ENCODE results near the gene CAP1. TPM values are rescaled to one million over a fixed set of nuclear protein-coding genes. Genes with fewer than 3 reads are reported as not detected.
"Not testable (repeated sequence)": the region's sequence is repeated elsewhere in the genome, so short reads cannot be mapped to it uniquely, and the experiment has no call there.

Gene CAP1
- total and polyA plus RNA-seq, 3 donors from 2014 or later: 159 to 231 (median 160) TPM

DNA sequence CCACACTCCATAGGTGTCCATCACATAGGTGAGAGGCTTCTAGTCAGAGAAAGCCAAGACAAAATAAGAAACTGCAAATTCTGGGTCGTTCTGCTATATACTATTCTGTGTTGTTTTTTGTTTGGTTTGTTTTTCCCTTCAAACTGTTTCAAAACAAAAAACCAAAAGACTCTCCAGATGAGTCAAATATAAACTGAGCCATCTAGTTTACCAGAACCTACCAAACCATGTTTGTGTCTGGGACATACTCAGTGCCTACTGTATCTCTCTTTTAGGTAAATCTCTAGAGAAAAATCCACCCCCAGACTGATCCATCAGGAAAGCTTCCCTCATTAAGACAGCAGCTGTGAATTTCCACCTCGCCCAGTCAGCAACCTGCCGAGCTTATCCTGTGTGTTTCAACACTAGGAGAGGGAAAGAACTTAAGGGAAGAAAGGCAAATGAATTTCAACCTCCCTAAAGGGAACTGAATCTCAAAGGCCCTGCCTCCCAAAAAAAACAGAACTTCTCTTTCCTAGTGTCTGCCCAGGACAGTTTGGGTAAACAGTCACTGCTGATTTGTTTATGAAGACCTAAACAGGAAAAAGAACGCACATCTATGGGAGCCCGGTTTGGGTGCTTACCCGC lies 39.4 kb downstream of the CAP1 start:
- TF ChIP-seq POLR2A (IDR thresholded peaks at IDR 0.05) (no peak), CTCF (IDR thresholded peaks at IDR 0.05) (no peak)
- intact Hi-C loops (cut with DNase I; ENCODE audit: low total_unique reads): no loop called here
- Histone ChIP-seq H3K27me3 (no peaks in the 10 kb centered on the region), H3K4me1 (peaks cover 8% of the 10 kb centered on the region), H3K36me3 (ENCODE audit: low read depth, missing control alignments) (no peaks in the 10 kb centered on the region), H3K27ac (no peak overlapping the region), H3K4me3 (no peak overlapping the region), H3K9me3 (no peaks in the 10 kb centered on the region)
- DNase-seq: no peak
- WGBS, 2 donors: 81 to 84% methylated on average over 6 of the region's 6 CpGs

DNA sequence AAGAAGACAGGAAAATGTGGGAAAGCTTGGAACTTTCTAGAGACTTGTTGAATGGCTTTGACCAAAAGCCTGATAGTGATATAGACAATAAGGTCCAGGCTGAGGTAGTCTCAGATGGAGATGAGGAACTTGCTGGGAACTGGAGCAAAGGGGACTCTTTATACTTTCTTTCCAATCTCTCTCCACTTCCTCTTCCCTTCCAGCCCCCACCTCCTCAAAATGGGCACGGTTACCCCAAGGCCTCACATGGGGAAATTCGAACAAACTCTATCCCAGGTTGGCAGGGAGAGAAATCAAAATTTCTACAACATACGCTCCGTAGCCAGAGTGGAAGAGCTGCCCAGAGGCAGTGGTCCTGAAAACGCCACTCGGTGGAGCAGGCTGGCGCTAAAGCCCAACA lies 41.3 kb downstream of the CAP1 start:
- no peak for TF ChIP-seq POLR2A (IDR thresholded peaks at IDR 0.05)
- no peaks in the 10 kb centered on the region for H3K27me3 ChIP-seq
- 82 to 84% methylated on average over 7 of the region's 7 CpGs for WGBS, 2 donors
- H3K4me1 ChIP-seq: peaks cover 8% of the 10 kb centered on the region
- no peaks in the 10 kb centered on the region for H3K9me3 ChIP-seq
- H3K27ac ChIP-seq: no peak overlapping the region
- no peaks in the 10 kb centered on the region for H3K36me3 ChIP-seq (ENCODE audit: low read depth, missing control alignments)
- intact Hi-C loops (cut with DNase I; ENCODE audit: low total_unique reads): no loop called here
- no peak for DNase-seq
- no peak overlapping the region for H3K4me3 ChIP-seq

DNA sequence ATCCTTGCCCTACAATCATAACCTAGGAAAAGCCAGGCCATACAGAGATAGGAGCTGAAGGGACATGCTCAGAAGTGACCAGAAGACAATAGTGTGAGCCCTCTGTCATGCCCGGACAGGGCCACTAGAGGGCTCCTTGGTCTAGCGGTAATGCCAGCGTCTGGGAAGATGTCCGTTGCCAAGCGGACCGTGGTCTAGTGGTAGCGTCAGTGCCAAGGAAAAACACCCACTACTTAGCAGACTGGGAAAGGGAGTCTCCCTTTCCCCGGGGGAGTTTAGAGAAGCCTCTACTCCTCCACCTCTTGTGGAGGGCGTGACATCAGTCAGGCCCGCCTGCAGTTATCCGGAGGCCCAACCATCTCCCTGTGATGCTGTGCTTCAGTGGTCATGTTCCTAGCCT lies 44.2 kb downstream of the CAP1 start:
- H3K4me1 ChIP-seq; H3K4me3 ChIP-seq; H3K9me3 ChIP-seq; H3K27me3 ChIP-seq; intact Hi-C loops (cut with DNase I; ENCODE audit: low total_unique reads); H3K36me3 ChIP-seq (ENCODE audit: low read depth, missing control alignments); H3K27ac ChIP-seq: not testable (repeated sequence)
- 28 to 41% methylated on average over 11 of the region's 11 CpGs for WGBS, 2 donors
- DNase-seq: peak; percentile 94
- TF ChIP-seq CTCF (IDR thresholded peaks at IDR 0.05): peak in 2 of 3 experiments; percentile 49 to 67

GRCh38 chr1:40090652-40091355 lies 50.3 kb downstream of the CAP1 start:
- Histone ChIP-seq H3K27ac (no peak overlapping the region), H3K4me1 (no peaks in the 10 kb centered on the region), H3K9me3 (no peaks in the 10 kb centered on the region), H3K27me3 (no peaks in the 10 kb centered on the region), H3K36me3 (ENCODE audit: low read depth, missing control alignments) (no peaks in the 10 kb centered on the region), H3K4me3 (no peak overlapping the region)
- no peak for DNase-seq
- TF ChIP-seq CTCF (IDR thresholded peaks at IDR 0.05) (no peak), POLR2A (IDR thresholded peaks at IDR 0.05) (no peak)
- WGBS, 2 donors: 86 to 91% methylated on average over 5 of the region's 5 CpGs
- intact Hi-C loops (cut with DNase I; ENCODE audit: low total_unique reads): no loop called here

DNA sequence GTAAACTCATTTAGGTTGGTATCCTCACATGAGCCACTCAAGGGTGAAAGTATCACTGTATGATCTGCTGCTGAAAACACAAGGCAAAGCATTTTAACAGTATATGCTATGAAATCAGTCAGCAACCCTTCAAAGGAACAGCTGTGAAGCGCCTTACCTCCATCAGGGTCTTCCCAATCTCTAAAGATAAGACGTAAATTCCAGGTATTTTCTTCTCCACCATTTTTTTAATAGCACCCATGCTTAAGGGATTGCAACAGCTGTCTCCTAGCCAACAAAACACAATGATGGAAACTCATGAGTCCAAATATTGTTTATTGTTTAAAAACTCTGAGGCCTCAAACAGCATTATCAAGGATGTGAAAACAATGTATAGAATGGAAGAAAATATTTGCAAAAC lies 51.7 kb downstream of the CAP1 start:
- no peak for DNase-seq
- H3K4me1 ChIP-seq: no peaks in the 10 kb centered on the region
- no peak overlapping the region for H3K27ac ChIP-seq
- TF ChIP-seq POLR2A (IDR thresholded peaks at IDR 0.05) (no peak), CTCF (IDR thresholded peaks at IDR 0.05) (no peak)
- no peaks in the 10 kb centered on the region for H3K27me3 ChIP-seq
- H3K9me3 ChIP-seq: no peaks in the 10 kb centered on the region
- no peak overlapping the region for H3K4me3 ChIP-seq
- no peaks in the 10 kb centered on the region for H3K36me3 ChIP-seq (ENCODE audit: low read depth, missing control alignments)
- 96 to 97% methylated on average over 2 of the region's 2 CpGs for WGBS, 2 donors
- intact Hi-C loops (cut with DNase I; ENCODE audit: low total_unique reads): no loop called here

Data from testis (tissue), 3 donors.